ENCODE results near the gene CD8A. TPM values are rescaled to one million over a fixed set of nuclear protein-coding genes. Genes with fewer than 3 reads are reported as not detected.
A peak's percentile ranks its signal among the peaks of the same experiment; 100 is the strongest.
"Not testable (repeated sequence)": the region's sequence is repeated elsewhere in the genome, so short reads cannot be mapped to it uniquely, and the experiment has no call there.

CD8A gene
- total RNA-seq: under 0.01 TPM in 2 replicates

DNA sequence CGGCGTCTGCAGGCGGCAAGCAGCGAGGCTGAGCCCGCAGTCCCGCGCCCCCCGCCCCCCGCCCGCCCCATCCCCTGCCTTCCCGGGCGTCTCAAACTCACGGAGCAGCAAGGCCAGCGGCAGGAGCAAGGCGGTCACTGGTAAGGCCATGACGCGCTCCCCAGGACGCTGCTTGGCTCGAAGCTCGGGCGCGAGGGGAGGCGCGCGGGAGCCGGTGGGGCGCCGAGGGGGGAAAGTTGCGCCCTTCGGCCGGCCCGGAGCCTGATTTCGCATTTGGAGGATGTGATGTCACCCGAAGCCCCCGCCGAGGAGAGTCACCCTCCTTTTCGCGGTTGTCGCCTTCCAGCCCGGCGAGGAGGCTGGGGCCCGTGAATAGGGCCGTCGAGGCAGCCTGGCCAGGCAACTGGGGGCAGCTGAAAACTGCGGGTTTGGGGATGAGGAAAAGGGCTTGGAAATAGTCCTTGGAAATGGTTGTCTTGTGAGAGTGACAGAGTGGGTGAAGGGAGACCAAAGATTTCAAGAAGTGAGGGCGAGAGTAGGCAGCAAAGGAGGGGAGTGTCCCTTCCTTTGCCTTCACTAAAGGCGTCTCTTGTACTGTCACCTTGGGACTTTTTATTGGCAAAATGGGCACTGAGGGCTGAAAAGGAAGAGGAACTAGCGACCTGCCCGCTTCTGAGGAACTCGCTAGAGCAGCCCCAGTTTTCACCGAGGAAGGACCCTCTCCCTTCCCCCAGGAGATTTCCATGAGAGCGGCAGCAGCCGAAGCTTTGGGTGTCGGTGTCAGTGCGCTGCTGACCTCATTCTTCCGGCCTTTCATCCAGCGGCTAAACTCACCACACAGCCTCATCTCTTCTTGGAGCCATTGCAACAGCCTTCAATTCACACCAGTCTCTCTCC lies at the start of gene CD8A:
CD8A (minus strand) TSS at position 238 of the 897 bp plus-strand sequence; CDS start at position 150, 88 bp downstream.
- Histone ChIP-seq H3K36me3 (ENCODE audit: control insufficient read depth, insufficient read depth, low read length) (no peaks in the 10 kb centered on the region), H3K27me3 (ENCODE audit: control insufficient read depth, insufficient read depth, low read length) (peaks cover 38% of the 10 kb centered on the region), H3K4me3 (ENCODE audit: low read depth, low read length) (no peak within 1 kb of the TSS)
- TF ChIP-seq, protein P1, sequence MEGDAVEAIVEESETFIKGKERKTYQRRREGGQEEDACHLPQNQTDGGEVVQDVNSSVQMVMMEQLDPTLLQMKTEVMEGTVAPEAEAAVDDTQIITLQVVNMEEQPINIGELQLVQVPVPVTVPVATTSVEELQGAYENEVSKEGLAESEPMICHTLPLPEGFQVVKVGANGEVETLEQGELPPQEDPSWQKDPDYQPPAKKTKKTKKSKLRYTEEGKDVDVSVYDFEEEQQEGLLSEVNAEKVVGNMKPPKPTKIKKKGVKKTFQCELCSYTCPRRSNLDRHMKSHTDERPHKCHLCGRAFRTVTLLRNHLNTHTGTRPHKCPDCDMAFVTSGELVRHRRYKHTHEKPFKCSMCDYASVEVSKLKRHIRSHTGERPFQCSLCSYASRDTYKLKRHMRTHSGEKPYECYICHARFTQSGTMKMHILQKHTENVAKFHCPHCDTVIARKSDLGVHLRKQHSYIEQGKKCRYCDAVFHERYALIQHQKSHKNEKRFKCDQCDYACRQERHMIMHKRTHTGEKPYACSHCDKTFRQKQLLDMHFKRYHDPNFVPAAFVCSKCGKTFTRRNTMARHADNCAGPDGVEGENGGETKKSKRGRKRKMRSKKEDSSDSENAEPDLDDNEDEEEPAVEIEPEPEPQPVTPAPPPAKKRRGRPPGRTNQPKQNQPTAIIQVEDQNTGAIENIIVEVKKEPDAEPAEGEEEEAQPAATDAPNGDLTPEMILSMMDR (IDR thresholded peaks at IDR 0.05; ENCODE audit: insufficient read depth, low read length, severe bottlenecking): no peak
- FAIRE-seq (no peak), DNase-seq (ENCODE audit: low read depth) (peak; percentile 20)

DNA sequence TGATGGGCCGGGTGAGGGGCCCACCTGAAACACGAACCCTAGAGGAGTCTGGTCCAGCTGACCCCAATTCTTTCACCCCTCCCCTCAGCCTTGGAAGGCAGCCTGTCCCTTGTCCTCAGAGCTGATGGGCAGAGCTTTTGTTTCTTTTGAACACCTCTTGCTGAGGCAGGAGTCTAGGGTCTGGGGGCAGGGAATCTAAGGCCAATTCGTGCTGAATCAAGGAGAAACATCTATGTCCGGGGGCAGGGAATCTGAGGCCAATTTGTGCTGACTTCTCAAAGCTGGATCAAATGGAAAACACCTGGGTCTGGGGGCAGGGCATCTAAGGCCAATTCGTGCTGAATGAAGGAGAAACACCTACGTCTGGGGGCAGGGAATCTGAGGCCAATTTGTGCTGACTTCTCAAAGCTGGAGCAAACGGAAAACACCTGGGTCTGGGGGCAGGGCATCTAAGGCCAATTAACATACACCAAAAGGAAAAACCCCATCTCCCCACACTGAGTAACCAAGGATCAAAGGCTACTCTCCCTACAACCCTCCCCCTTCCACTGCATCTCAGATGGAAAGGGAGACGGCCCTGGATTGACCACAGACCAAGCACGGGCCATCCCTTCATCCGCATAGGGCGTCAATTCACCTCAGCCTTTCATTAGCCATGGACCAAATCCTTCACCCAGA lies 49.3 kb upstream of the CD8A start:
- DNase-seq (ENCODE audit: low read depth); H3K27me3 ChIP-seq (ENCODE audit: control insufficient read depth, insufficient read depth, low read length); FAIRE-seq; H3K36me3 ChIP-seq (ENCODE audit: control insufficient read depth, insufficient read depth, low read length); H3K4me3 ChIP-seq (ENCODE audit: low read depth, low read length): not testable (repeated sequence)

DNA sequence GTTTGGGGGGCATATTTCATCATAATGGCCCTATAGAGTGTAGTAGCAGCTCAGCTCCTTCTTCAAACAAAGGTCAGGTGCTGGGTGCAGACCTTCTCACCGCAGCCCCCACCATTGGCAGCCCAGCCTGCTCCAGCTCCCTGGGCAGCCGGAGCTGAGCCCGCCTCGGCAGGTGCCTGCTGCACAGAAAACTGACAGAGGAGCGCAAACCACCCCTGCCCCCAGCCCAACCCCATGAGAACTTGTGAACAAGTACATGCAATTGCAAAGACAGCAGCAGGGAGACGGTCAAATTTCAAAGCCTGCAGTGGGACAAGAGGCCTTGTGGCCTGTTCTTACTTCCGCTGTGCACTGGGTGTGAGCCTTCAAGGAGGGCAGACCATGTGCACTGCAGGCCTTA lies 48.7 kb upstream of the CD8A start:
- H3K4me3 ChIP-seq (ENCODE audit: low read depth, low read length); H3K36me3 ChIP-seq (ENCODE audit: control insufficient read depth, insufficient read depth, low read length); H3K27me3 ChIP-seq (ENCODE audit: control insufficient read depth, insufficient read depth, low read length); DNase-seq (ENCODE audit: low read depth): not testable (repeated sequence)
- FAIRE-seq: peak; percentile 18

DNA sequence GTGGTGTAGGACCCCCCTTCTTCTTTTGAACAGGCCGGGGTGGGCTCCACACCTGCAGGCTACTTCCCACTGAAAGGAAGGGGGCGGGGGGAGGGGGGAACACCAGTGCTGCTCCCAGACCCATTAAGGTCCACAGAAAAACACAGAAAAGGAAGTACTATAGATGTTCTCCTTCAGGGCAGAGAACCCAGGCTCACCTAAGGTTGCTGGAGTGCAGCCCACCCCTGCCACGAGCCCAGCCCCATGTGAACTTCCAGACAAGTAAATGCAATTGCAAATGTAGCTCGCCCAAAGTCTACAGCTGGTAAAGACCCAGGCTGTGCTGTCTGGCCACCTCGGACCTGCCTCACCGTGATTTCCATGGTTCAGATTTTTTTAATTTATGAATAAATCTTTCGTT lies 47.0 kb upstream of the CD8A start:
- not testable (repeated sequence) for H3K27me3 ChIP-seq (ENCODE audit: control insufficient read depth, insufficient read depth, low read length); FAIRE-seq; DNase-seq (ENCODE audit: low read depth); H3K36me3 ChIP-seq (ENCODE audit: control insufficient read depth, insufficient read depth, low read length); H3K4me3 ChIP-seq (ENCODE audit: low read depth, low read length)

DNA sequence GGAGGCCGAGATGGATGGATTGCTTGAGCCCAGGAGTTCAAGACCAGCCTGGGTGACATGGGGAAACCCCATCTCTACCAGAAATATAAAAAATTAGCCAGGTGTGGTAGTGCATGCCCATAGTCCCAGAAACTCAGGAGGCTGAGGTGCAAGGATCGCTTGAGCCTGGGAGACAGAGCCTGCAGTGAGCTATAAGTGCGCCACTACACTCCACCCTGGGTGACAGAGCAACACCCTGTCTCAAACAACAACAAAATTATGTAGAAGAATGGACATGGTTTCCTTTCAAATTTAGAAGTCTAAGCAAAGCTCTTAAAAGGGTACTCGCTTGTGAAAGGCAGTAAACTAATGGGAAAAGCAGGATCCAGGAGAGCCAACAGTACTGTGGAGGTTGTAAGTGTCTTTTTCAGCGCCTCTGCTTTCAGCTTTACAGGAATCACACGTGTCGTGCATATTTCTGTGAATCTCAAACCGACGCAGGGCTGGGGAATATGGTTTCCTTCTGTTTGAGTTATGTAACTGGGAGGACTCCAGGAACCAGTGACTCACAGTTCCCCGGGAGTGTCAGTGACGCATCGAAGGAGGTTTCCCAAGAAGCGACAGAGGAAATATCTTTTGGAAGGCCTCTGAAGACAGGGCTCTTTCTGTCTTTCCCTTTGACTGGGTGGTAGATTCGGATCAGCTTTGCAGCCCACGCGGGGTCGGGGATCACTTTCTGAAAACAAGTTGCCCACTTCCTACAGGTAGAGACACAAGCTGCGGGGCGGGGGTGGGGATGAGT lies 46.4 kb upstream of the CD8A start:
- FAIRE-seq (peak; percentile 99), DNase-seq (ENCODE audit: low read depth) (peak; percentile 80)
- not testable (repeated sequence) for H3K4me3 ChIP-seq (ENCODE audit: low read depth, low read length); H3K27me3 ChIP-seq (ENCODE audit: control insufficient read depth, insufficient read depth, low read length); H3K36me3 ChIP-seq (ENCODE audit: control insufficient read depth, insufficient read depth, low read length)

DNA sequence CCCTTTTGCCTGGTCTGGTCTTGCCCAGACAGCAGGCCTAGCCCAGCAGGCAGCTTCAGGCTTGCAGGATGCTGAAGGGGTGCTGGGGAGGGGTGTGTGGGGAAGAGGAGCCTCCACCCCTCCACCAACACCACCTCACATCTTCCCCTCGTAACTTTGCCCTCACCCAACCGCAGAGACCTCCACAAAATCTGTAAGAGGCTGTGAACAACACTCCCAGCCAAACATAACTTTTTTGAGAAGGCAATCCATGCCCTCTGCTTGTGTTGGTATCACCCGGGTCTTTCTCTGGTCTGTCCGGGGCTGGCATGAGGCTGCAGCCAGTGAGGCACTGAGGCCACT lies 44.8 kb upstream of the CD8A start:
- H3K4me3 ChIP-seq (ENCODE audit: low read depth, low read length); DNase-seq (ENCODE audit: low read depth); H3K36me3 ChIP-seq (ENCODE audit: control insufficient read depth, insufficient read depth, low read length); FAIRE-seq; H3K27me3 ChIP-seq (ENCODE audit: control insufficient read depth, insufficient read depth, low read length): not testable (repeated sequence)

DNA sequence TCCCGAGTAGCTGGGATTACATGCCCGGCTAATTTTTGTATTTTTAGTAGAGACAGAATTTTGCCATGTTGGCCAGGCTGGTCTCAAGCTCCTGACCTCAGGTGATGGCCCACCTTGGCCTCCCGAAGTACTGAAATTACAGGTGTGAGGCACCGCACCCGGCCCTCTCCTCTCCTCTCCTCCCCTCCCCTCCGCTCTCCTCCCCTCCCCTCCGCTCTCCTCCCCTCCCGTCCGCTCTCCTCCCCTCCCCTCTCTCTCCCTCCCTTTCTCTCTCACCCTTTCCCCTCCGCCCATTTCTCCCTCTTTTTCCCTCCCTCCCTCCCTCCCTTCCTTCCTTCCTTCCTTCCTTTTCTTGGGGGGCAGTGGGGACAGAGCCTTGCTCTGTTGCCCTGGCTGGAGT lies 42.6 kb upstream of the CD8A start:
- FAIRE-seq (no peak), DNase-seq (ENCODE audit: low read depth) (no peak)
- no peaks in the 10 kb centered on the region for H3K27me3 ChIP-seq (ENCODE audit: control insufficient read depth, insufficient read depth, low read length)
- no peak overlapping the region for H3K4me3 ChIP-seq (ENCODE audit: low read depth, low read length)
- H3K36me3 ChIP-seq (ENCODE audit: control insufficient read depth, insufficient read depth, low read length): no peaks in the 10 kb centered on the region
- TF ChIP-seq, protein P1 (IDR thresholded peaks at IDR 0.05; ENCODE audit: insufficient read depth, low read length, severe bottlenecking): no peak
